NCI-H748 treated with DMSO at 0.1 percent for 48 hours (cell line): Measurements from ENCODE around the gene PLXNC1.

Experiments
- DNase-seq: peaks from one replicate; lab custom pipeline; 2025; lab: John Stamatoyannopoulos, UW

PLXNC1 gene

GRCh38 chr12:94147991-94148738, at the start of gene PLXNC1:
Gene PLXNC1 (plus strand): TSS chr12:94148577. CDS start chr12:94148972, 395 bp downstream.
- DNase-seq: peak; percentile 39

GRCh38 chr12:94099191-94099590, 49.2 kb upstream of the PLXNC1 start:
- DNase-seq: no peak

DNA sequence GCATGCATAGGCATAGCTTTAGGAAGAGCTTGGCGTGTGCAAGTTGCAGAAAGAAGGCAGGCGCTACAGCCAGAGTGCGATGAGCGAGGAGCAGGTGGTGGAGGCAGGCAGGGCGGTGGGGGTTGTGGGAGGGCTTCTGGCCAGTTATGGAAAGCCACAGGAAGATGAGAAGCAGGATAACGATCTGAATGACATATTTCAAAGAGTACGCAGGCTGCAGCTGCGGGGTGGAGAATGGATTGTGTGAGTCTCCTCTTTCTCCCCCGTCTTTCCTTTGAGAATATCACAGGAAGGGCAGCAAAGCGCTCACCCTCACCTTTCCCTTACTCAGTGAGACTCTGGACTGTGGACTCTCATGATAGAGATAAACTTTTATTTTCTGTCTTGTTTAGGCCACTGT, 48.7 kb upstream of the PLXNC1 start:
- DNase-seq: no peak

DNA sequence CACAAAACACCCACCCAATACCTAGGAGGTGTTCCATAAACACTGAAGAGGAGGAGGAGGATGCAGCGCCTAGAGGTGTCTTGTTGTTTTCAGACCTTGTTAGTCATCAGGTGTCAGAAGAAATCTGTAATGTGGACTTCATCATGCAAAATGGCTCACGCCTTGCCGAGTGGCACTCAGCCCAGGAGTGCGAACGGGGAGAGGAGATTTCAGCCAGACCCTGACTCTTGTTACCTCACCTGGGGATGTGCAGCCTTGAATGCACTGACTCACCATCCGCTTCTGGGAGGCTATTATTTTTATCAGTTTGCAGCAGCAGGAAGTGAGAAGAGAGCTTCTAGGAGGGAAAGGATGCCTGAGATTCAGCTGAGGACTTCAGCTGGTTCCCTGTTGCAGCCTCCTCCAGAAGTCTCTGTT, 48.2 kb upstream of the PLXNC1 start:
- no peak for DNase-seq

DNA sequence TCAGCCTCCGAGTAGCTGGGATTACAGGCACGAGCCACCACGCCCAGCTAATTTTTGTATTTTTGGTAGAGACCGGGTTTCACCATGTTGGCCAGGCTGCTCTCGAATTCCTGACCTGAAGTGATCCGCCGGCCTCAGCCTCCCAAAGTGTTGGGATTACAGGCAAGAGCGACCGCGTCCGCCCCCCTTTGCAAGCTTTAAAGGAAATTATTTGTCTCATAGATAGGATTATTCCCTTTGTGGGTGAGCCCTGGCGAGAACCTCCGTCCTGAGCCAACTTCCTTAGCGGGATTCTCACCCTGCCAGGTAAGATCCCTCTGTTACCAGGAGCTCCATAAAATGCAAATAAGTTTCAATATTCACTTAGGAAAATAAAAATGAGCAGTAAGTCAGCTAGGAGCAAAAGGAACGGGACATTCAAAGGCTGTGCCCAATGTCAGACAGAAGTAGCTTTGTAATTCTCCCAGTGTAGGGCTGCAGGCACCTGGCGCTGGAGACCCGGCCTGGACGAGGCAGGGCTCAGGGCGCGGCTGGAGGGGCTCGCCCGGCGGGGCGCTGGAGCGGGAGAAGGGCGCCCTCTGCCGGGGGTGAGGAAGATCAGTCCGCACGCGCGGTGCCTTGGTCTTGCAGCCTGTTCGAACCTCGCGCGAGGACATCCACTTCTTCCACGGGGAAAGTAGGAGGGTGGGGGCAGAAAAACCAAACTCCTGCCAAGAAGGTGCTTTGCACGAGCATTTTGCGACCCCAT, 47.2 kb upstream of the PLXNC1 start:
- DNase-seq: peak; percentile 81

DNA sequence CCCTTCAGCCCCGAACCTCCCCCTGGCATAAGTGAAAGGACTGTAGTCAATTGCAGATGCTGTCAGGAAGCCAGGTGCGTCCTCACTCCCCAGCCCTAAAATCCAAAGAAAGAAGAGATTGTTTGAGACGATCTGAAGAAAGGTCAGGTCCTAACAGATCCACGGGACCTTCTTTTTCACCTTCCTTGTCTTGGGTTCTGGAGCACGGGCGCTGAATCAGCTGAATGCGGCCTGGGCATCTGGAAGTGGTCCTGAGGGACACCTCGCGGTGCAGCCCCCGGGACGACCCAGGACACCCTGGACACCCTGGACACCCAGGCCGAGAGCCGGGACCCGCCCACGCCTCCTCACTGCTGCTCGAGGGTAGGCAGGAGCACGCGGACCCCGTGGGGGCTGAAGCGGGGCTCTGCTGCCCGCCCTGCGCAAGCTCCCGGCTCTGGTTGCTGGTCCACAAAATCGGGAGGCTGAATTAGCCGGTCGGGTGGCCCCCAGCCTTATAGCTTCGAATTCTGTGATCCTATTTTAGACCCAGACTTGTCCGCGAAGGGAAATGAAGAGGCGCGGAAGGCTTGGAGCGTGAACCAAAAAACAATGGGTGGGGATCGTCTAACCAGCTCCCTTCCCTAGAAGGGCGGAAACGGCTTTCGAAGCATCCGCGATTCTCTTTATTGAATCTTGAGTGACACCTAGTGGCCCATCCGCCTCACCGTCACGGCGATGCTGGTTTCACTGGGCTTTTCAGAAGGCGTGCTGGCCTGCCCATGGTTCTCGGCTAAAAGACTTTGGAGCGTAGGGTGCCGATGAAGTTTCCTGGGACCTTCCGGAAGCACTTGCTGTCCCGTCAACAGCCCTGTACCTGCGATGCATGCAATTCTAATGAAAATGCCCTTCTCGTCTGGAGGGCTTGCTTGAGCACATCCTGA, 46.4 kb upstream of the PLXNC1 start:
- DNase-seq: peak; percentile 76

DNA sequence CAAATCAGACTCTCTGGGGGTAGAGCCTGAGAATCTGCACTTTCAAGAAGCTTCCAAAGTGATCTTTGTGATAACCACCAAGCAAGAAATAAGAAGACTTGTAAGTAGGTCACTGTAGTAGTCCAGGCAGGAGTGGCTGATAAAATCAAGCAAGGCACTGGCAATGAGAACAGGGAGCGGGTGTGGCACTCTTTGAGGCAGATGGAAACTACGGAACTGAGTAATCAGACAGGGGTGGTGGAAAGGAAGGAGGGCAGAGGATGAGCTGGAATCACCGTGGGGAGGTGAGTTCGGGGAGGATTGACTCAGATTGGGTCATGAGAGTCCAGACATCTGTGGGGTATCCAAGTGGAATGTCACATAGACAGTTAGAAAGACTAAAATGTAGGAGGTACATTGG, 44.4 kb upstream of the PLXNC1 start:
- DNase-seq: no peak

DNA sequence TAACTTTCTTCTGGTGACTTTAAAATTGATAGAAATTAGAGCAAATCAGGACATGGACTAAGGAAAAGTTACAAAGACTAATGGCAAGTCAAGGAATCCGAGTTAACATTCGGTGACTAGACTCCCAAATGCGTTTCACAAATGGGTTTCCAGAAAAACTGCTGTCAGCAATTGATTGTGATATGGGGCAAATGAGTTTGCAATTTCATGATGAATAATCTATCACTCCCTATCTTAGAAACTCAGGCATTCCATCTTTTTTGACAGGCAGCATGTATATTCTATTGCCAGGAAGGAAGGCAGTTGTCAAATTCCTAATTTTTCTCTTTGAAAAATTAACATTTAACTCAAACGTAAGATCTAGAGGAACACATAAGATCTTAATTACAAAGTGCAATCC, 40.5 kb upstream of the PLXNC1 start:
- DNase-seq: no peak

DNA sequence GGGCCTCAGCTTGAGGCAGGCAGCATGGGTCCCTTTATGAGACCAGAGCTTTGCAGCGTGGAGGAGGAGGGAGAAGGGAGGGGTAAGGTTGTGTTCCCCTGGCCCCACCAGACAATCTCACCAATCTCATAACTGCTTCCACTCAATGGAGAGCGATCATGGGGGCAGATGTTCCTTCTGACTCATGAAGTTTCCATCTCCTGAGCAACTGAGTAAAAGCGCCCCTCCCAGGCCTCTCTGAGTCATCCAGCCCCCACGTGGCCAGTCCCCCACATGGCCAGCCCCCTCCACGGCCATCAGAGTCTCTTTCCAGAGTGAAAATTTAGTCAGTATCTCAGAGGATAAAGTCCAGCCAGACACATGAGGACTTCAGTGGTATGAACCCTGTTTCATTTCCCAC, 39.2 kb upstream of the PLXNC1 start:
- no peak for DNase-seq

- no peak for DNase-seq
Observed at GRCh38 chr12:94110258-94110657, 38.1 kb upstream of the PLXNC1 start.

DNA sequence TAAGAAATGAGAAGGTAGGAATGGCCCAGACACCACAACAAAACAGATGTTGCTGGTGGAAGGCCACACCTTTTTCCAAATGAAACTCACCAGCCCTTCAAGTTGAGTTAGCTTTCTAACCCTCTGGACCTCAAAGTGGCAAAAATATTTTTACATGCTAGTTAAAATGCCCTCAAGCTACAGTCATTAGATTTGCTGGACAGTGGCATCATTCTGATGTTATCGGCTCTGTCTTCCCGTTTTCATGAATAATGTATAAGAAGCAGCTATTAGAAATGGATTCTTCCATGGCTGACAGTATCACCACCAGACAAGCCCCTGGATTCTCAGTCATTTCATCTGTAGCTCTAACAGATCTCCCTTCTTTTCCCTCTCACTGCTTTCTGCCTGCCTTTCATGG, 37.1 kb upstream of the PLXNC1 start:
- DNase-seq: no peak

GRCh38 chr12:94112121-94112520, 36.3 kb upstream of the PLXNC1 start:
- DNase-seq: no peak

DNA sequence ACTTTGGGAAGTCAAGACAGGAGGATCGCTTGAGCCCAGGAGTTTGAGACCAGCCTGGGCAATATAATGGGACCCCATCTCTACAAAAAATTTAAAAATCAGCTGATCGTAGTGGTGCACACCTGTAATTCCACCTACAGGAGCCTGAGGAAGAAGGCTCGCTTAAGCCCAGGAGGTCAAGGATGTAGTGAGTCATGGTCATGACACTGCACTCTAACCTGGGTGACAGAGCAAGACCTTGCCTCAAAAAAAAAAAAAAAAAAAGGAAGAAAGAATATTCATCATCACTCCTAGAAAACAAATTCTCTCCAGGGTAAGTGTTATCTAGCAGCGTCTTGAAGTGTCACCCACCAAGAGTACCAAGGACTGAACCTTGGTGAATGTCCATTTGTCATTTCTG, 34.2 kb upstream of the PLXNC1 start:
- DNase-seq: no peak

GRCh38 chr12:94116191-94116590, 32.2 kb upstream of the PLXNC1 start:
- DNase-seq: no peak

GRCh38 chr12:94121886-94122285, 26.5 kb upstream of the PLXNC1 start:
- no peak for DNase-seq

DNA sequence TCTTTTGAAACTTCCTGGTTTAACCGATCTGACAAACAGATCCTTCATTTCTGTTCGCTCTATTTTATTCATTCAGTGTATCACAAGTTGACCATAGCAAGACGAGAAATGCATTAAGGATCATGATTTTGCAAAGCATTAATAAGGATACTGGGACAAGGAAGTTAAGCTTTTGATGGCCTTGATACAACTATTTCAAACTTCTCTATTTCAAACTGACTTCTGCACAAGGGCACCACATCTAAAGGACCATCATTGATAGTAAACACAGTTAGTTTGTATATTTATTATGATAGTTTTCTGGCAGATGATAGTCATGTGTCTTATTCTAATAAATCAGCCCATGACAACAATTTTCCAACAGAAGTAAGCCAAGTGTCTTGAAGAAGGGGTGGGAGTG, 25.8 kb upstream of the PLXNC1 start:
- no peak for DNase-seq

- no peak for DNase-seq
Observed at GRCh38 chr12:94123127-94123526, 25.2 kb upstream of the PLXNC1 start.

- DNase-seq: no peak
Observed at GRCh38 chr12:94126067-94126466, 22.3 kb upstream of the PLXNC1 start.

- no peak for DNase-seq
Observed at GRCh38 chr12:94127239-94128131, 20.9 kb upstream of the PLXNC1 start.

DNA sequence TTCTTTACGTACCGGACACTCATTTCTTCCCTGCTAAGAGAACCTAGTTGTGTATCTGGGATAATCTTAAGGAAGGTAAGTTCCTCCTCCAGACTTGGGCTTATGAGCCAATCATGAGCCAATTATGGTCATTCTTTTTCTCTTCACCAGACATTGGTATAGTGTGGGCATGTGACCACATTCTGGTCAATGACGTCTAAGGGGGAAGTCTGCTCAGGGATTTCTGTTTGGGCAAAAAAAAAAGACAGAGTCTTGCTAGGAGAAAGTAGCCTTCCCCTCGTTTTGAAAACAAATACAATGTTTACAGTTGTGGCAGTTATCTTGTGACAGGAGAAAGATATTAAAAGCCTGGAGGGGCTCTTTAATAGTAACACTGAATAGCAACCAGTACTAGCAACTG, 20.1 kb upstream of the PLXNC1 start:
- DNase-seq: no peak
